Upper lobe of left lung (tissue), 6 donors: ENCODE measurements around the gene SERPINA3. TPM values are rescaled to one million over a fixed set of nuclear protein-coding genes. Genes with fewer than 3 reads are reported as not detected.
A peak's percentile ranks its signal among the peaks of the same experiment; 100 is the strongest.

Experiments
- ATAC-seq, 2 donors: fragments of 200-7000 bp; cut with Tn5 transposase; one replicate each; pipeline ENCODE4 v1.9.1; 2022; ENCODE audit warnings: mild to moderate bottlenecking in 2 of 2, moderate library complexity in 2 of 2; ENCODE audit not compliant: low FRiP score in 2 of 2
- DNase-seq, 2 donors: peaks; one replicate each; pipeline ENCODE4 v3.0.0-alpha.2; 2019 to 2020
- H3K27ac ChIP-seq, 4 donors: fragments of 200-600 bp; sonication (generic); one replicate each; pipeline ENCODE4 v1.5.1; 2016 to 2019
- H3K27me3 ChIP-seq, 4 donors: fragments of 200-600 bp; sonication (generic); one replicate each; pipeline ENCODE4 v1.5.1; 2017 to 2019
- H3K36me3 ChIP-seq, 4 donors: fragments of 200-600 bp; sonication (generic); one replicate each; pipeline ENCODE4 v1.5.1; 2016 to 2019
- H3K4me1 ChIP-seq, 4 donors: fragments of 200-600 bp; sonication (generic); one replicate each; pipeline ENCODE4 v1.5.1; 2018 to 2019
- H3K4me3 ChIP-seq, 4 donors: fragments of 200-600 bp; sonication (generic); one replicate each; pipeline ENCODE4 v1.5.1; 2017 to 2019; ENCODE audit warnings: mild to moderate bottlenecking in 2 of 4, moderate library complexity in 1 of 4
- H3K9me3 ChIP-seq, 4 donors: fragments of 200-600 bp; sonication (generic); one replicate each; pipeline ENCODE4 v1.5.1; 2018 to 2019
- EP300 ChIP-seq, 4 donors: sonication (generic); formaldehyde crosslinking; IDR thresholded peaks; one replicate each; pipeline ENCODE4 v1.5.1; 2017; ENCODE audit warnings: antibody characterized with exemption in 4 of 4, control low read depth in 2 of 4
- POLR2A ChIP-seq, 4 donors: fragments of 450-650 bp; IDR thresholded peaks; one replicate each; pipeline ENCODE4 v1.5.1; 2016 to 2017; ENCODE audit warnings: antibody characterized with exemption in 4 of 4, mild to moderate bottlenecking in 2 of 4
- POLR2AphosphoS5 ChIP-seq, 2 donors: sonication (generic); formaldehyde crosslinking; IDR thresholded peaks; one replicate each; pipeline ENCODE4 v1.5.1; 2017; ENCODE audit warnings: antibody characterized with exemption in 2 of 2
- WGBS, 2 donors: methylation state at CpG; one replicate each; pipeline ENCODE4 v1.1.5; 2017 to 2018; 5-methylcytosine and 5-hydroxymethylcytosine counted together
- total RNA-seq, 6 donors: library from RNA; depleted of rRNA in 4 of 6; stranded (reverse); fragments of >200 nt in 4 of 6; gene quantifications; one replicate each; pipeline versions ENCODE4 v1.1.0 to v1.2.1, GENCODE V29; 2016 to 2021
- TF ChIP-seq, protein P1 (sequence below), 6 experiments: fragments of 450-650 bp in 4 of 6; fragments of 200-600 bp in 2 of 6; sonication (generic) in 2 of 6; IDR thresholded peaks; one replicate each; pipeline ENCODE4 v1.5.1; 2016 to 2019; ENCODE audit warnings: antibody characterized with exemption in 6 of 6
- donor health status: DM: no; HTN: no; CAD: no; lungs with moderate emphysema.
- donor health status: DM: no; HTN: yes; CAD: no; lungs with severe emphysema.

SERPINA3 gene
- total RNA-seq, 6 donors from 2014 or later = 32.5 to 111 (median 55.4) TPM

DNA sequence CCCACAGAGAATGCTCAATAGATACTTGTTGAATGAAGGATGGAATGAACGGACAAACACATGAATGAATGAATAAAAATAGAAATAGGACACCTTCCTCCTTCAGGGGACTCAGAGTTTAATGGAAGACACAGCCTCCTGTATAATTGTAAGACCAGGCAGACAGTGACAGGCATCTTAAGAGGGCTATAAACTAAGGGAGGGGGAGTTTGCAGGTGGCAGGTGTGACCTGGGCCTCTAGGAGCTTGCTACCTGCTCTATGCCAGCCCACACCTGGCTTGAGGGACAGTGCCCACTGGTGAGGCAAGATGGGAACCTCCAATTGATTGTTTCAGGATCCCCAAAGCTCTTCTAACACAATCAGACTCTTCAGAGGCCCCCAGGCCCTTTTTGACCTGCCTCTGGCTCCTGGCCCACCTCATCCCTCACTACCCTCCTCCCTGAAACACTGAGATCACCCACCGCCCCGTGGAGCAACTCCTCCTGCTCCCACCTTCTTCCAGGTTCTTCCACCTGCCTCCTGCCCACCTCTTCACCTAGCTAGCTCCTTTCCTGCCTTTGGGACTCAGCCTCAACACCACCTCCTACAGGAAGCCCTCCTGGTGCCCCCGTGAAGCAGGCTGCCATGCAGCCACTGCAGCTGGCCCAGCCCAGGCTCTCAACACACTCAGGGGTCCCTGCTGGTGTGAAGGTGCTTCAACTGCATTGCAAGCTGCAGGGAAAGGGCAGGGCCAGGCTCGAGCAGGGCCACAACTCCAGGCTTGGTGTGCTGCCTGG lies 9.4 kb downstream of the SERPINA3 start:
- no peaks in the 10 kb centered on the region for H3K4me1 ChIP-seq
- H3K27ac ChIP-seq = no peak overlapping the region
- peaks cover 0 to 5% (median 0%) of the 10 kb centered on the region in 4 donors for H3K36me3 ChIP-seq
- WGBS, 2 donors = 70 to 73% methylated on average over 5 of the region's 5 CpGs
- H3K27me3 ChIP-seq = no peaks in the 10 kb centered on the region
- ATAC-seq (no peak), DNase-seq (peak in 1 of 2 donors; percentile 65)
- H3K9me3 ChIP-seq = peaks cover 0 to 26% (median 20%) of the 10 kb centered on the region in 4 donors
- H3K4me3 ChIP-seq = no peak overlapping the region
- TF ChIP-seq, protein P1, sequence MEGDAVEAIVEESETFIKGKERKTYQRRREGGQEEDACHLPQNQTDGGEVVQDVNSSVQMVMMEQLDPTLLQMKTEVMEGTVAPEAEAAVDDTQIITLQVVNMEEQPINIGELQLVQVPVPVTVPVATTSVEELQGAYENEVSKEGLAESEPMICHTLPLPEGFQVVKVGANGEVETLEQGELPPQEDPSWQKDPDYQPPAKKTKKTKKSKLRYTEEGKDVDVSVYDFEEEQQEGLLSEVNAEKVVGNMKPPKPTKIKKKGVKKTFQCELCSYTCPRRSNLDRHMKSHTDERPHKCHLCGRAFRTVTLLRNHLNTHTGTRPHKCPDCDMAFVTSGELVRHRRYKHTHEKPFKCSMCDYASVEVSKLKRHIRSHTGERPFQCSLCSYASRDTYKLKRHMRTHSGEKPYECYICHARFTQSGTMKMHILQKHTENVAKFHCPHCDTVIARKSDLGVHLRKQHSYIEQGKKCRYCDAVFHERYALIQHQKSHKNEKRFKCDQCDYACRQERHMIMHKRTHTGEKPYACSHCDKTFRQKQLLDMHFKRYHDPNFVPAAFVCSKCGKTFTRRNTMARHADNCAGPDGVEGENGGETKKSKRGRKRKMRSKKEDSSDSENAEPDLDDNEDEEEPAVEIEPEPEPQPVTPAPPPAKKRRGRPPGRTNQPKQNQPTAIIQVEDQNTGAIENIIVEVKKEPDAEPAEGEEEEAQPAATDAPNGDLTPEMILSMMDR (IDR thresholded peaks at IDR 0.05) = no peak
- TF ChIP-seq POLR2AphosphoS5 (IDR thresholded peaks at IDR 0.05) (no peak), EP300 (IDR thresholded peaks at IDR 0.05) (no peak), POLR2A (IDR thresholded peaks at IDR 0.05) (no peak)

DNA sequence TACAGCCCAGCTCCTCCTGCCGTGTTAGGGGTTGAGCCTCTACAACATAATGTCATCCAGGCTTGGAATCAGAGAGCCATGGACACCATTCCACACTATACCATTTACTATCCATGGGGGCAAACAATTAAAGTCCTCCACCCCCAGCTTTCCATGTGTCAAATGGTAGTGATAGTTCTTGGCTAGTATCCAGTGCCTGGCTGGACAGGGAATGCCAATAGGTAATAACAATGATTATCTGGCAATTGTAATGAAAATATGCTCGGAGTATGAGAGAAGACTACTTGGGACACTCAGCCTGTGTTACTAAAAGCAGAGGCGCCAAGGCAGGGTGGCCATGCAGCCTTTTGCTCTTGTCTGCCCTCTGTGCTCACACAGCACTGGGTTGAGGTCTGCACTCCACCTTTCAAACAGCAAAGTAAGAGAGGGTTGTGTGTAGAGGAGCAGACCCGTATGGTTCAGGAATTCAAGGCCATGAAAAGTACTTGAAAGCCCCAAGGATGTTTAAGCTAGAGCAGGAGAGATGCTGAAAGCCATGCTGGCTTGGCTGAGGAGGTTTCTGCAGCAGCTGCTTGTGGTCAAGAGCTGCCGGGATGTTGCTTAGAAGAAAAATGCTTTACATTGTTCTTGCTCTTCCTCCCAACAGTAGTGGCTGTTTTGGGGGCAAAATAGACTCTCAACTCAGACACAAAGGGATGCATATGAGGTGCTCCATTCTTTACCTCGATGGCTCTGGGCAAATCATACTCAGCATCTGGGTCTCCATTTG lies 10.6 kb downstream of the SERPINA3 start:
- DNase-seq = no peak
- ATAC-seq = no peak
- Histone ChIP-seq H3K27me3 (no peaks in the 10 kb centered on the region), H3K4me1 (no peaks in the 10 kb centered on the region), H3K9me3 (peaks cover 0 to 15% (median 13%) of the 10 kb centered on the region in 4 donors), H3K36me3 (peaks cover 0 to 5% (median 0%) of the 10 kb centered on the region in 4 donors), H3K4me3 (no peak overlapping the region), H3K27ac (no peak overlapping the region)
- WGBS, 2 donors = 71 to 72% methylated on average over 6 of the region's 6 CpGs
- TF ChIP-seq, protein P1 (IDR thresholded peaks at IDR 0.05) = no peak
- TF ChIP-seq POLR2AphosphoS5 (IDR thresholded peaks at IDR 0.05) (no peak), POLR2A (IDR thresholded peaks at IDR 0.05) (no peak), EP300 (IDR thresholded peaks at IDR 0.05) (no peak)

DNA sequence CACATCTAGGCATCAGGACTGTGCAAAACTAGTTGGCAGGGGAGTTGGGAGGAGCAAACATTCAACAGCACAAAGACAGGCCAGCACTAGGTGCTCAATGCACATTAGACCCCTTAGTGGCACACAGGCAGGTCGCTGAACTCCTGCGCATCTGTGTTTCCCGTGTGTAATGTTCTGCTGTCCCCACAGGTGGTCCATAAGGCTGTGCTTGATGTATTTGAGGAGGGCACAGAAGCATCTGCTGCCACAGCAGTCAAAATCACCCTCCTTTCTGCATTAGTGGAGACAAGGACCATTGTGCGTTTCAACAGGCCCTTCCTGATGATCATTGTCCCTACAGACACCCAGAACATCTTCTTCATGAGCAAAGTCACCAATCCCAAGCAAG lies 11.2 kb downstream of the SERPINA3 start:
- H3K9me3 ChIP-seq = peaks cover 0 to 10% (median 7%) of the 10 kb centered on the region in 4 donors
- WGBS, 2 donors = 76% methylated on average over 4 of the region's 4 CpGs; no CpG with 5 or more reads in 1 of the 2 donors

DNA sequence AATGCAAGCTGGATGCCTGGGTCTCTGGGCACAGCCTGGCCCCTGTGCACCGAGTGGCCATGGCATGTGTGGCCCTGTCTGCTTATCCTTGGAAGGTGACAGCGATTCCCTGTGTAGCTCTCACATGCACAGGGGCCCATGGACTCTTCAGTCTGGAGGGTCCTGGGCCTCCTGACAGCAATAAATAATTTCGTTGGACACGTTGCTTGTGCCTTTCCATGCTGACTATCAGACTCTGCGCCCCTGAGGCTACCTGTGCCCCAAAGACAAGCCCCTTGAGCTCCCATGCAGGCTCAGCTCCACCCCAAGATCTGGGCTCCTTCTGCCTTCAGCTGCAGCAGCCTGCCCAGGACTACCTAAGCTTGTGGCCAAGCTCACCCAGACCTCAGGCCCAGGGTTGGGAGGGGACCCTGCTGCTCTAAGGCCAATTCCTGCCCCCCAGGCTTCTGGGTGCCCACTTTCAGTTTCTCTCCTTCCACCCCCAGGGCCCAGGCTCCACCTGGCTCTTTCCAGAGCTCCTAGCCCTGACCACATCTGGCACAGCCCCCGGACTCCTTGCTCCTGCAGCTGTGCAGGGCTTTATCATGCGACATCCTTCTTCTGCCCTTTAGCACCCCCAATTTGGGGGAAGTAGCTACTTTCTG lies 11.8 kb downstream of the SERPINA3 start:
- H3K4me1 ChIP-seq = no peaks in the 10 kb centered on the region
- DNase-seq = no peak
- no peaks in the 10 kb centered on the region for H3K27me3 ChIP-seq
- WGBS, 2 donors = 76 to 84% methylated on average over 4 to 7 of the region's 7 CpGs
- TF ChIP-seq EP300 (IDR thresholded peaks at IDR 0.05) = no peak
- TF ChIP-seq POLR2A (IDR thresholded peaks at IDR 0.05) = no peak
- TF ChIP-seq, protein P1 (IDR thresholded peaks at IDR 0.05) = no peak
- no peak for TF ChIP-seq POLR2AphosphoS5 (IDR thresholded peaks at IDR 0.05)
- H3K36me3 ChIP-seq = peaks cover 0 to 5% (median 0%) of the 10 kb centered on the region in 4 donors
- H3K27ac ChIP-seq = no peak overlapping the region
- peaks cover 0 to 4% (median 2%) of the 10 kb centered on the region in 4 donors for H3K9me3 ChIP-seq
- no peak overlapping the region for H3K4me3 ChIP-seq
- ATAC-seq = peak in 1 of 2 donors; percentile 3

More for the DNA sequence above, 11.2 kb downstream of the SERPINA3 start:
- ATAC-seq (no peak), DNase-seq (no peak)
- TF ChIP-seq, protein P1 (IDR thresholded peaks at IDR 0.05) = no peak
- TF ChIP-seq EP300 (IDR thresholded peaks at IDR 0.05) (no peak), POLR2A (IDR thresholded peaks at IDR 0.05) (no peak), POLR2AphosphoS5 (IDR thresholded peaks at IDR 0.05) (no peak)
- no peak overlapping the region for H3K27ac ChIP-seq
- peaks cover 0 to 5% (median 0%) of the 10 kb centered on the region in 4 donors for H3K36me3 ChIP-seq
- no peaks in the 10 kb centered on the region for H3K4me1 ChIP-seq
- H3K27me3 ChIP-seq = no peaks in the 10 kb centered on the region
- no peak overlapping the region for H3K4me3 ChIP-seq
